PC-3 (cell line): ENCODE measurements around the gene UGGT2.

Experiments used
- CTCF ChIP-seq: fragments of 300-600 bp; sonication (generic); conservative IDR thresholded peaks from 2 replicates; pipeline ENCODE4 v1.5.1; 2017; ENCODE audit warnings: antibody characterized with exemption, low read depth, mild to moderate bottlenecking, low read length
- EZH2 ChIP-seq: fragments of 300-600 bp; sonication (generic); IDR thresholded peaks from one replicate; pipeline ENCODE4 v1.6.1; 2017; ENCODE audit warnings: antibody characterized with exemption, mild to moderate bottlenecking, low read length; ENCODE audit not compliant: unreplicated experiment

- TF ChIP-seq CTCF, result no peak
- no peak for TF ChIP-seq EZH2
These were observed 16.7 kb downstream of the UGGT2 start for GRCh38 chr13:96036515-96036914.
